Measurements from ENCODE around the gene COL7A1. TPM values are rescaled to one million over a fixed set of nuclear protein-coding genes. Genes with fewer than 3 reads are reported as not detected.
A peak's percentile ranks its signal among the peaks of the same experiment; 100 is the strongest.

COL7A1 gene
- total RNA-seq, 4 donors from 2014 or later: 4.8 to 19.1 (median 12.9) TPM

- Histone ChIP-seq H3K27me3 (no peaks in the 10 kb centered on the region), H3K4me1 (peaks cover 15 to 23% (median 20%) of the 10 kb centered on the region in 4 donors), H3K36me3 (peaks cover 0 to 8% (median 5%) of the 10 kb centered on the region in 4 donors), H3K9me3 (no peaks in the 10 kb centered on the region), H3K27ac (no peak overlapping the region), H3K4me3 (peak overlapping the region in 1 of 4 donors; percentile 75)
- intact Hi-C loops (cut with DNase I; ENCODE audit: low total_unique reads) (no loop called here), in situ Hi-C loops (cut with MboI; ENCODE audit: low pct_ligation_motif_present in 1 of 4, low pct_unique_long_range_greater_than_20kb in 1 of 4, low sequenced_read_pairs in 3 of 4) (no loop called here)
- TF ChIP-seq, protein P1, sequence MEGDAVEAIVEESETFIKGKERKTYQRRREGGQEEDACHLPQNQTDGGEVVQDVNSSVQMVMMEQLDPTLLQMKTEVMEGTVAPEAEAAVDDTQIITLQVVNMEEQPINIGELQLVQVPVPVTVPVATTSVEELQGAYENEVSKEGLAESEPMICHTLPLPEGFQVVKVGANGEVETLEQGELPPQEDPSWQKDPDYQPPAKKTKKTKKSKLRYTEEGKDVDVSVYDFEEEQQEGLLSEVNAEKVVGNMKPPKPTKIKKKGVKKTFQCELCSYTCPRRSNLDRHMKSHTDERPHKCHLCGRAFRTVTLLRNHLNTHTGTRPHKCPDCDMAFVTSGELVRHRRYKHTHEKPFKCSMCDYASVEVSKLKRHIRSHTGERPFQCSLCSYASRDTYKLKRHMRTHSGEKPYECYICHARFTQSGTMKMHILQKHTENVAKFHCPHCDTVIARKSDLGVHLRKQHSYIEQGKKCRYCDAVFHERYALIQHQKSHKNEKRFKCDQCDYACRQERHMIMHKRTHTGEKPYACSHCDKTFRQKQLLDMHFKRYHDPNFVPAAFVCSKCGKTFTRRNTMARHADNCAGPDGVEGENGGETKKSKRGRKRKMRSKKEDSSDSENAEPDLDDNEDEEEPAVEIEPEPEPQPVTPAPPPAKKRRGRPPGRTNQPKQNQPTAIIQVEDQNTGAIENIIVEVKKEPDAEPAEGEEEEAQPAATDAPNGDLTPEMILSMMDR (IDR thresholded peaks at IDR 0.05): no peak
- TF ChIP-seq EP300 (IDR thresholded peaks at IDR 0.05; ENCODE audit: low read depth) (no peak), POLR2AphosphoS5 (IDR thresholded peaks at IDR 0.05) (no peak)
- DNase-seq: no peak
- WGBS, 2 donors (ENCODE audit: low coverage in 1 of 2): 83% methylated on average over 1 of the region's 2 CpGs; no CpG with 5 or more reads in 1 of the 2 donors
Observed at GRCh38 chr3:48633743-48634142, 38.6 kb upstream of the COL7A1 start.

DNA sequence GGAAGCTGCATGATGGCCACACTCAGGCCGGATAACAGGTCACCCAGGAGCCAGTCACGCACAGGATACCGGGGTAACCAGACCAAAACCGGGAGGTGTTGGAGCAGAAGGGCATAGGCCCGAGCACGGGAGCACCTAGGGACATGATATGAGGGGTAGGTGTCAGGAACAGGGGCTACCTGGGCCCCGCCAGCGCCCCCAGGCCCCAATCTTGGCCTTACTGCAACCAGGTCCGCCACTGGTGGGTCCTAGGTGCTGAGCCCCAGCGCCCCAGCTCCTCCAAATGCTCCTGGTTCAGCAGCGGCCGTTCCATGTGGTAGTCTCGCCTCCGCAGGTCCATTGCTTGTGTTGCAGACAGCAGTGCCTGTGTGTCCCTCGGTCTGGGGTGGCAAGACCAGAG, 38.1 kb upstream of the COL7A1 start:
- Histone ChIP-seq H3K9me3 (no peaks in the 10 kb centered on the region), H3K27me3 (no peaks in the 10 kb centered on the region), H3K27ac (no peak overlapping the region), H3K4me3 (no peak overlapping the region), H3K36me3 (peaks cover 0 to 8% (median 5%) of the 10 kb centered on the region in 4 donors), H3K4me1 (peaks cover 15 to 23% (median 20%) of the 10 kb centered on the region in 4 donors)
- in situ Hi-C loops (cut with MboI; ENCODE audit: low pct_ligation_motif_present in 1 of 4, low pct_unique_long_range_greater_than_20kb in 1 of 4, low sequenced_read_pairs in 3 of 4): no loop called here
- WGBS, 2 donors (ENCODE audit: low coverage in 1 of 2): 96% methylated on average over 15 of the region's 15 CpGs; no CpG with 5 or more reads in 1 of the 2 donors
- no peak for DNase-seq
- intact Hi-C loops (cut with DNase I; ENCODE audit: low total_unique reads): no loop called here
- TF ChIP-seq EP300 (IDR thresholded peaks at IDR 0.05; ENCODE audit: low read depth): no peak

DNA sequence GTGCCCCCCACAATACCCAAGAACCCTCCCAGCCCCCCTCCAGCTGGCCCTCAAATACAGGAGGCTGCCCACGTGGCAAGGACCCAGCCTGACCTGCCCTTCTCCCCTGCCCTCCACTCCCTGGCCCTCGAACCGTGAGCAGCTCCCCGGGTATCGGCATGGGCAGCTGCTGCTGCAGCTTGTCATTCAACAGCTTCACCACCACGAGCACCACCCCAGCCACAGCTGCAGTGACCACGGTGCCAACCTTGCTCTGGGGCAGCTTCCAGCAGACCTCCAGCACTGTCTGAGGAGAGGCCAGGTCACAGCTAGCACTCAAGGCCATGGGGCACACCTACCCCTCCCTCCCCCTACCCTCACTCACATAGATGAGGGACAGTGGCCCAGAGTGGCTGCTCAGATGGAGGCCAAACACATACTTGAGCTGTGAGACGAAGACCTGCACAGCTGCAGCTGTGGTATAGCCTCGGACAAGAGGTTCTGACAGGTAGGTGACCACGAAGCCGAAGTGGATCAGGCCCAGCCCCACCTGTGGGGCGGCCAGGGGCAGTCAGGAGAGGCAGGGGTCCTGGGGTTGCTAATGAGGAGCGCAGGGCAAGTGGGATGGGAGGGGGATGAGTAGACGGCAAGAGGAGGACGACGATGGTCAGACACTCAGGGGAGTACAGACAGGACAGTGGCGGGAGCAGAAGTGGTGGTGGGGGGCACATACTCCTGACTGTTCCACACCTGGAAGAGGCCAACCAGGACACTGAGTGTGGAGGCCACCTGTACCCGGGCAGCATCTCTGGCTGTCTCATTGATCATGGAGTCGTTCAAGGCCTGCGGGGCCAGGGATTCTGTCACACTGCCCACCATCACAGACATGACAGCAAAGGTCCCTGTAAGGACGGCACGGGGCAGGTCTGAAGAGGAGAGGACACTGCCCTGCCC, 36.7 kb upstream of the COL7A1 start:
- Histone ChIP-seq H3K9me3 (no peaks in the 10 kb centered on the region), H3K27me3 (no peaks in the 10 kb centered on the region), H3K27ac (no peak overlapping the region), H3K36me3 (peaks cover 0 to 8% (median 6%) of the 10 kb centered on the region in 4 donors), H3K4me3 (no peak overlapping the region), H3K4me1 (peaks cover 15 to 21% (median 19%) of the 10 kb centered on the region in 4 donors)
- 90 to 94% methylated on average over 9 to 22 of the region's 22 CpGs for WGBS, 2 donors (ENCODE audit: low coverage in 1 of 2)
- intact Hi-C loops (cut with DNase I; ENCODE audit: low total_unique reads) (no loop called here), in situ Hi-C loops (cut with MboI; ENCODE audit: low pct_ligation_motif_present in 1 of 4, low pct_unique_long_range_greater_than_20kb in 1 of 4, low sequenced_read_pairs in 3 of 4) (no loop called here)
- DNase-seq: no peak
- TF ChIP-seq POLR2A (IDR thresholded peaks at IDR 0.05) (no peak), EP300 (IDR thresholded peaks at IDR 0.05; ENCODE audit: low read depth) (no peak), POLR2AphosphoS5 (IDR thresholded peaks at IDR 0.05) (no peak)
- TF ChIP-seq, protein P1 (IDR thresholded peaks at IDR 0.05): no peak

GRCh38 chr3:48630833-48631232, 35.7 kb upstream of the COL7A1 start:
- H3K4me3 ChIP-seq: no peak overlapping the region
- TF ChIP-seq EP300 (IDR thresholded peaks at IDR 0.05; ENCODE audit: low read depth): no peak
- TF ChIP-seq, protein P1 (IDR thresholded peaks at IDR 0.05): no peak
- TF ChIP-seq POLR2AphosphoS5 (IDR thresholded peaks at IDR 0.05): no peak
- in situ Hi-C loops (cut with MboI; ENCODE audit: low pct_ligation_motif_present in 1 of 4, low pct_unique_long_range_greater_than_20kb in 1 of 4, low sequenced_read_pairs in 3 of 4): no loop called here
- H3K36me3 ChIP-seq: peaks cover 0 to 14% (median 7%) of the 10 kb centered on the region in 4 donors
- intact Hi-C loops (cut with DNase I; ENCODE audit: low total_unique reads): no loop called here
- WGBS, 2 donors (ENCODE audit: low coverage in 1 of 2): 90% methylated on average over 12 of the region's 12 CpGs; no CpG with 5 or more reads in 1 of the 2 donors
- no peaks in the 10 kb centered on the region for H3K27me3 ChIP-seq
- no peak for DNase-seq
- H3K27ac ChIP-seq: no peak overlapping the region
- H3K9me3 ChIP-seq: no peaks in the 10 kb centered on the region
- H3K4me1 ChIP-seq: peaks cover 7 to 13% (median 10%) of the 10 kb centered on the region in 4 donors
